Subcutaneous abdominal adipose tissue (tissue), 5 donors: Measurements from ENCODE around the gene GALNT10.

Experiments used
- H3K27ac ChIP-seq: one replicate; pipeline ENCODE4 v1.7.0; 2013; ENCODE audit warnings: low read depth, mild to moderate bottlenecking, inconsistent platforms, low read length, moderate library complexity
- H3K27me3 ChIP-seq, 5 donors: one replicate each; pipeline ENCODE4 v1.7.0; 2013; ENCODE audit warnings: low read length in 5 of 5, inconsistent platforms in 1 of 5; ENCODE audit not compliant: control insufficient read depth in 5 of 5, insufficient read depth in 4 of 5
- H3K36me3 ChIP-seq, 5 donors: one replicate each; pipeline ENCODE4 v1.7.0; 2013; ENCODE audit warnings: low read length in 5 of 5; ENCODE audit not compliant: control insufficient read depth in 5 of 5, insufficient read depth in 5 of 5
- H3K4me1 ChIP-seq, 5 donors: one replicate each; pipeline ENCODE4 v1.7.0; 2013; ENCODE audit warnings: low read length in 5 of 5, mild to moderate bottlenecking in 3 of 5, moderate library complexity in 1 of 5; ENCODE audit not compliant: control insufficient read depth in 5 of 5, insufficient read depth in 5 of 5
- H3K4me3 ChIP-seq, 5 donors: one replicate each; pipeline ENCODE4 v1.7.0; 2013; ENCODE audit warnings: low read length in 5 of 5, low read depth in 1 of 5
- H3K9ac ChIP-seq, 5 donors: one replicate each; pipeline ENCODE4 v1.7.0; 2013; ENCODE audit warnings: low read length in 5 of 5, mild to moderate bottlenecking in 4 of 5, moderate library complexity in 3 of 5
- H3K9me3 ChIP-seq, 5 donors: one replicate each; pipeline ENCODE4 v1.7.0; 2013; ENCODE audit warnings: low read length in 5 of 5; ENCODE audit not compliant: control insufficient read depth in 5 of 5
- donor health status: healthy.
- donor health status: healthy.
- donor health status: healthy.
- donor health status: healthy.
- donor health status: healthy.

The GALNT10 gene

DNA sequence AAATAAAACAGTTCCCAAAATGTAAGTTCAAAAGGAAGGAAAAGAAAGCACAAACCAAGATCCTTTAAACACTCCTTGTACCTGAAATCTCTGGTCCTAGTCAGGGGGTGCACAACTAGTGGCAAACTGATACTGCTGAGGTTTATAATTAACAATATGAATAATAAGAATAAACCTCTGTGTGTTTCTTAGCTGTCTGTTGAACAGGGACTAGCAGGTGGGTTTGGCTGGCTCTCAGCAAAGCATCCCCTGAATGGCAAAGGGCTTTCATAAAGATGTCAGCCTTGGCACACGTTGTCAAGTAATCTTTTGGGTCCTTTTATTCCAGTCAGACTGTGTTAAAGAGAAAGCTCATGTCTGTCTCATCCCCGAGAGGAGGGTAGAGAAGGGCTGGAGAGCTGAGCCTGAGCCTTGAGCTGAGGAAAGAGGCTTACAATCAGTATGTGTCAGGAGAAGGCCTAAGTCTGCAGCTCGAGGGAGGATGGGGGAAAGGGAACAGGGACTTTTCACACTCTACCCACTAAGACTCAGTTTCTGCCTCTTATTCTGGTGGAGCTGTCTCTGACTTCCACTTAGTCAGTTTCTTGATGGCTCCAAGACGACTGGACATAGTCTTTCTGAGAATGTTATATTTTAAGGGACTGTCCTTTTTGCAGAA is 123.0 kb downstream of the GALNT10 start:
- H3K4me3 ChIP-seq = no peak overlapping the region
- no peaks in the 10 kb centered on the region for H3K36me3 ChIP-seq
- no peak overlapping the region for H3K9ac ChIP-seq
- H3K9me3 ChIP-seq = no peaks in the 10 kb centered on the region
- peaks cover 0 to 18% (median 0%) of the 10 kb centered on the region in 5 donors for H3K4me1 ChIP-seq
- no peak overlapping the region for H3K27ac ChIP-seq
- no peaks in the 10 kb centered on the region for H3K27me3 ChIP-seq

DNA sequence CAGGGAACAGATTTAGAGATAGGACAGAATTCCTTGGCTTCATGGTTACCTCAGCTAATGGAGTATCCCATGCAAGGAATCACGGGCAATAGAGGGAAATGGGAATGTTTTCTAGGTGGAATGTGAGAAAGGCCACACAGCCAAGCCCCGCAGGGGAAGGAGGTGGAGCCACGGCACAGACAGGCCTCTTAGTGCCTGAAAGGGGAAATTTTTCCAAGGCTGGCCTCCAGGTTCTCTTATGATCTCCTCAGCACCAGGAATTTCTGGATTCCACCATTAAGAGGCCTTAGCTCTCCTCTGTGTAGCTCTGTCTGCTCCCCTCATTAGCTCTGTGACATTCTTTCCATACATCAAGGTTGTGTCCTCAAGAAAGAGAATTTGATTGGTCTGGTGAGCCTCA is 124.7 kb downstream of the GALNT10 start:
- Histone ChIP-seq H3K4me1 (peaks cover 0 to 7% (median 0%) of the 10 kb centered on the region in 5 donors), H3K27me3 (no peaks in the 10 kb centered on the region), H3K4me3 (no peak overlapping the region), H3K9ac (no peak overlapping the region), H3K36me3 (no peaks in the 10 kb centered on the region), H3K27ac (no peak overlapping the region), H3K9me3 (no peaks in the 10 kb centered on the region)

- Histone ChIP-seq H3K4me1 (peaks cover 0 to 12% (median 3%) of the 10 kb centered on the region in 5 donors), H3K9me3 (no peaks in the 10 kb centered on the region), H3K9ac (no peak overlapping the region), H3K27ac (no peak overlapping the region), H3K4me3 (no peak overlapping the region), H3K36me3 (no peaks in the 10 kb centered on the region), H3K27me3 (no peaks in the 10 kb centered on the region)
These were observed 125.2 kb downstream of the GALNT10 start for GRCh38 chr5:154315756-154316155.

GRCh38 chr5:154316223-154316935 is 125.8 kb downstream of the GALNT10 start:
- H3K9me3 ChIP-seq = no peaks in the 10 kb centered on the region
- H3K4me1 ChIP-seq = peaks cover 0 to 15% (median 3%) of the 10 kb centered on the region in 5 donors
- no peak overlapping the region for H3K27ac ChIP-seq
- no peak overlapping the region for H3K9ac ChIP-seq
- H3K36me3 ChIP-seq = no peaks in the 10 kb centered on the region
- H3K4me3 ChIP-seq = no peak overlapping the region
- H3K27me3 ChIP-seq = no peaks in the 10 kb centered on the region

GRCh38 chr5:154317916-154318315 is 127.4 kb downstream of the GALNT10 start:
- no peaks in the 10 kb centered on the region for H3K36me3 ChIP-seq
- no peak overlapping the region for H3K27ac ChIP-seq
- H3K27me3 ChIP-seq = no peaks in the 10 kb centered on the region
- H3K9me3 ChIP-seq = no peaks in the 10 kb centered on the region
- peaks cover 0 to 15% (median 3%) of the 10 kb centered on the region in 5 donors for H3K4me1 ChIP-seq
- H3K4me3 ChIP-seq = no peak overlapping the region
- H3K9ac ChIP-seq = no peak overlapping the region

DNA sequence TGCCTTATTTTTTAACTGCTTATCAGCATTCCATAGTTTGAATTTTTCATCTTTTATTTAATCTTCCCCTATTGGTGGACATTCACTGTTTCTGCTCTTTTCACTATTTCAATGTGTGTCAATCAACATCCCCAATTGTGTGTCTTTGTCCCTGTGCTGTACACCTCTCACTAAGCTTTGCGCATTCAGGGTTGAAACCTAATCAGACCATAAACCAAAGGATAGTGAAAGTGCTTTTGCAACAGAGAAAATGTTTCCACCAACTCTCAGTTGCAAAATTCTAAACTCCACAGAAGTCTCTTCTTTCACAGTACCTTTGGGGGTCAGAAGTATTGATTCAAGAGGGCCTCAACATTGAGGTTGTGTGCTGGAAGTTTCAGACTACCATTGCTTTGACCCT is 128.2 kb downstream of the GALNT10 start:
- H3K27me3 ChIP-seq = no peaks in the 10 kb centered on the region
- H3K9ac ChIP-seq = no peak overlapping the region
- H3K4me1 ChIP-seq = peaks cover 0 to 15% (median 3%) of the 10 kb centered on the region in 5 donors
- no peak overlapping the region for H3K27ac ChIP-seq
- no peak overlapping the region for H3K4me3 ChIP-seq
- H3K36me3 ChIP-seq = peaks cover 0 to 3% (median 0%) of the 10 kb centered on the region in 5 donors
- no peaks in the 10 kb centered on the region for H3K9me3 ChIP-seq

DNA sequence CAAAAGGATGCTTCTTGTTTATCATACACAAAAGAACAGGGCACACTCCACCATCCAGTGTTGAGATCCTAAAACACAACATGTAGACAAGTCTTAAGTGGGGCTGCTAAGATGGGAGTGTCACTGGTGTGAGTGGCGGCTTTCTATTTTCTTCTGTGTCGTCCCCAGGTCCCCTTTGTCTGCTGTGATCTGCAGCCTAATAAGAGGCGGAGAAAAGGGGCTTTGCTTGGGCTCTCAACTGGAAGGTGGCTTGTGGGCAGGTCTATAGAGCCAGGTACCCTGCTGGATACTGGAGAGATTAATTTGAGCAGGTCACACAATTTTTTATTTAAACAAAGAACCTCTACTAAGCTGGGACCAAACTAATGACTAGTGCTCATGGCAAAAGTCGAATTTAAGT is 129.2 kb downstream of the GALNT10 start:
- H3K27ac ChIP-seq = no peak overlapping the region
- H3K4me3 ChIP-seq = no peak overlapping the region
- H3K4me1 ChIP-seq = peaks cover 0 to 15% (median 3%) of the 10 kb centered on the region in 5 donors
- H3K9ac ChIP-seq = no peak overlapping the region
- no peaks in the 10 kb centered on the region for H3K9me3 ChIP-seq
- H3K36me3 ChIP-seq = peaks cover 0 to 10% (median 3%) of the 10 kb centered on the region in 5 donors
- no peaks in the 10 kb centered on the region for H3K27me3 ChIP-seq

DNA sequence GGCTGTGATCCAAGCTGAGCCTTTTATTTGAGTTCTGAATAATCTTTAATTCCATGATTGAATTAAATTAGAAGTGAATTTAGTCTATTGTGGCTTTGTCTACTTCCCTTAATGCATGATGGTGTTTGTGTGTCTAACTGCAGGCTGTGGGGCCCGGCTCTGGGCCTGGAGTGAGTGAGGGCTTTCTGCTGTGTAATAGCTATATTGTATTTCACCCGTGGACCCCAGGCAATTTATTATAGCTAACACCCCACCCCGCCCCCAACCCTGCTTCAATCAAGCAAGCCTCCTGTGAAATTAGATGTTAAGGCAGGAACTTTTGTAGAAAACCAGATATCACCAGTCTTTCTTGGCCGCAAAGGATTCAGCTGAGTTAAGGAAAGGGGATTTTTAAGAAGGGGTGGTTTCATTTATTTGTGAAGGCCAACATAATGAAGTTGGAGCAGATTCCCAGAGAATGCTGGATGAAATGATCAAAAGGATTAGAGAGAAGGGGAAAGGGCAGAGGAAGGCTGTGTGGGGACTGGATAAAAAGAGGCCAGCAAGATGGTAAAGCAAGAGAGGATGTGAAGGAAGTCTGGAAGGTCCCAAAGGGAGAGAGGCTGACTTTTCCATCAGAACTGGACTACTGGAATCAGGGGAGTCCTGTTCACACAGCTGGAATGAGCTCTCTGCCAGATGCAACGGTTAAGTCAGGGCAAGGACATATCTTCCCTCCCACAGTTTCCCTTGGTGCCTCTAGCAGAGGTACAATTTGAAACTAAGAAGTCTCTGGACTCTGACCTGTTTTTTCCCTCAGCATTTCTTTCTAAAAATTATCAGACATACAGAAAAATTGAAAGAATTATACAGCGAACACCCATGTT is 129.9 kb downstream of the GALNT10 start:
- no peaks in the 10 kb centered on the region for H3K9me3 ChIP-seq
- peaks cover 0 to 15% (median 3%) of the 10 kb centered on the region in 5 donors for H3K4me1 ChIP-seq
- no peak overlapping the region for H3K4me3 ChIP-seq
- H3K27ac ChIP-seq = no peak overlapping the region
- peaks cover 0 to 10% (median 3%) of the 10 kb centered on the region in 5 donors for H3K36me3 ChIP-seq
- peak overlapping the region in 1 of 5 donors; percentile 15 for H3K9ac ChIP-seq
- no peaks in the 10 kb centered on the region for H3K27me3 ChIP-seq

GRCh38 chr5:154321546-154321945 is 131.0 kb downstream of the GALNT10 start:
- no peaks in the 10 kb centered on the region for H3K9me3 ChIP-seq
- H3K27me3 ChIP-seq = no peaks in the 10 kb centered on the region
- H3K4me1 ChIP-seq = peaks cover 0 to 10% (median 3%) of the 10 kb centered on the region in 5 donors
- no peak overlapping the region for H3K9ac ChIP-seq
- H3K27ac ChIP-seq = no peak overlapping the region
- peaks cover 0 to 10% (median 3%) of the 10 kb centered on the region in 5 donors for H3K36me3 ChIP-seq
- no peak overlapping the region for H3K4me3 ChIP-seq
